PC-9 (cell line): ENCODE results near the gene ZDHHC5. TPM values are rescaled to one million over a fixed set of nuclear protein-coding genes. Genes with fewer than 3 reads are reported as not detected.
"Not testable (repeated sequence)": the region's sequence is repeated elsewhere in the genome, so short reads cannot be mapped to it uniquely, and the experiment has no call there.

ENCODE experiments used
- BruUV-seq: library from RNA; stranded (reverse); fragments of 400-500 nt; replicated peaks from 2 replicates; lab custom pipeline; 2021; lab: Mats Ljungman, UMichigan
- CTCF ChIA-PET: fragments of 300-600 bp; sonication (Branson Sonifier 250); formaldehyde crosslinking; loops from one replicate; lab custom pipeline; 2022; ENCODE audit warnings: antibody characterized with exemption; lab: Charles Lee
- POLR2A ChIA-PET: fragments of 300-600 bp; sonication (Branson Sonifier 250); formaldehyde crosslinking; loops from one replicate; lab custom pipeline; 2022; ENCODE audit warnings: antibody characterized with exemption; ENCODE audit not compliant: unreplicated experiment; lab: Charles Lee
- DNase-seq, 2 experiments: peaks; one replicate each; pipeline versions ENCODE4 v3.0.0 to v3.0.0-alpha.2; 2015 to 2022; ENCODE audit warnings: mixed read lengths in 1 of 2
- H2AFZ ChIP-seq: fragments of 200-600 bp; sonication (generic); 2 replicates; pipeline ENCODE4 v1.8.1; 2017; ENCODE audit warnings: antibody characterized with exemption
- H3F3A ChIP-seq: fragments of 200-600 bp; sonication (generic); 2 replicates; pipeline ENCODE4 v1.8.1; 2017; ENCODE audit warnings: antibody characterized with exemption, mild to moderate bottlenecking, low read depth; ENCODE audit not compliant: insufficient read depth
- H3K27ac ChIP-seq: fragments of 200-600 bp; sonication (generic); 2 replicates; pipeline ENCODE4 v1.6.1; 2016; ENCODE audit warnings: mixed run types
- H3K27me3 ChIP-seq: fragments of 200-600 bp; sonication (generic); 2 replicates; pipeline ENCODE4 v1.6.1; 2016; ENCODE audit warnings: low read depth, mixed run types; ENCODE audit not compliant: insufficient read depth
- H3K36me3 ChIP-seq: fragments of 200-600 bp; sonication (generic); 2 replicates; pipeline ENCODE4 v1.6.1; 2016; ENCODE audit warnings: low read depth, mixed run types
- H3K4me1 ChIP-seq: fragments of 200-600 bp; sonication (generic); replicated peaks from 2 replicates; pipeline ENCODE4 v1.6.1; 2016; ENCODE audit warnings: mixed run types; ENCODE audit not compliant: insufficient read depth
- H3K4me2 ChIP-seq: fragments of 200-600 bp; sonication (generic); 2 replicates; pipeline ENCODE4 v1.6.1; 2017; ENCODE audit warnings: mixed run types
- H3K4me3 ChIP-seq: fragments of 200-600 bp; sonication (generic); 2 replicates; pipeline ENCODE4 v1.6.1; 2016; ENCODE audit warnings: mixed run types
- H3K79me2 ChIP-seq: fragments of 200-600 bp; sonication (generic); 2 replicates; pipeline ENCODE4 v1.6.1; 2017; ENCODE audit warnings: low read depth, mixed run types
- H3K9me2 ChIP-seq: fragments of 200-600 bp; sonication (generic); 2 replicates; pipeline ENCODE4 v1.8.1; 2017; ENCODE audit warnings: mild to moderate bottlenecking; ENCODE audit not compliant: insufficient read depth
- H3K9me3 ChIP-seq: fragments of 200-600 bp; sonication (generic); 2 replicates; pipeline ENCODE4 v1.8.1; 2016; ENCODE audit warnings: low read depth; ENCODE audit not compliant: insufficient read depth
- H4K20me1 ChIP-seq: fragments of 200-600 bp; sonication (generic); 2 replicates; pipeline ENCODE4 v1.8.1; 2017; ENCODE audit not compliant: insufficient read depth
- CTCF ChIP-seq: fragments of 200-600 bp; sonication (generic); conservative IDR thresholded peaks from 2 replicates; pipeline ENCODE4 v1.6.1; 2017; ENCODE audit warnings: mixed run types, antibody characterized with exemption, mild to moderate bottlenecking, moderate library complexity
- EZH2 ChIP-seq: fragments of 200-600 bp; sonication (generic); IDR thresholded peaks from 2 replicates; pipeline ENCODE4 v1.8.0; 2017; ENCODE audit warnings: antibody characterized with exemption, low read depth
- intact Hi-C: fragments of 100-400 bp; cut with micrococcal nuclease; formaldehyde crosslinking; loops from one replicate; pipeline ENCODE4 v1.10.0; 2022; ENCODE audit not compliant: unreplicated experiment
- total RNA-seq: library from RNA; stranded (reverse); gene quantifications from 2 replicates; pipeline ENCODE4 v1.2.3, GENCODE V29; 2021

The ZDHHC5 gene
- total RNA-seq, 1 experiment from 2014 or later = 94.2 TPM

GRCh38 chr11:57649826-57650738 is 17.8 kb upstream of the ZDHHC5 start, which contains the start of gene YPEL4:
YPEL4 (minus strand) TSS chr11:57649912; CDS start chr11:57647107, 2,805 bp downstream.
- no TSS peak for BruUV-seq
- Histone ChIP-seq H3F3A (no peaks in the 10 kb centered on the region; the same call in 1 of the 2 replicates), H2AFZ (no peak within 1 kb of the TSS), H3K27ac (no peak within 1 kb of the TSS), H3K9me2 (no peaks in the 10 kb centered on the region), H3K27me3 (peaks cover 51% of the 10 kb centered on the region), H3K79me2 (no peaks in the 10 kb centered on the region), H3K4me1 (0 out of 2 replicates have a peak, but pooled peaks cover under 1% of the 10 kb centered on the region), H3K4me2 (peak within 1 kb of the TSS; percentile 45), H3K36me3 (no peaks in the 10 kb centered on the region), H4K20me1 (no peaks in the 10 kb centered on the region), H3K4me3 (no peak within 1 kb of the TSS), H3K9me3 (no peaks in the 10 kb centered on the region)
- TF ChIP-seq EZH2 (no peak), CTCF (no peak)
- intact Hi-C loops = no loop called here
- ChIA-PET POLR2A (interaction anchor here (0.6 to 0.9 kb wide), 2 partner anchors 42 to 259 kb away, joined by 3 read pairs; no protein-coding TSS in a partner anchor), CTCF (interaction anchor here (0.7 kb wide), 2 partner anchors 18 to 218 kb away, joined by 4 read pairs; no protein-coding TSS in a partner anchor)
- no peak for DNase-seq

- Histone ChIP-seq H3K4me1 (no peaks in the 10 kb centered on the region), H3K9me3 (no peaks in the 10 kb centered on the region), H2AFZ (no peak overlapping the region), H3K79me2 (no peaks in the 10 kb centered on the region), H3K4me2 (no peak overlapping the region), H4K20me1 (no peaks in the 10 kb centered on the region), H3K4me3 (no peak overlapping the region), H3K27me3 (peaks cover 45% of the 10 kb centered on the region), H3F3A (no peaks in the 10 kb centered on the region; the same call in 1 of the 2 replicates), H3K9me2 (no peaks in the 10 kb centered on the region), H3K27ac (no peak overlapping the region), H3K36me3 (no peaks in the 10 kb centered on the region)
- intact Hi-C loops = no loop called here
- TF ChIP-seq EZH2 (no peak), CTCF (no peak)
- ChIA-PET CTCF (no interaction called here), POLR2A (no interaction called here)
- no peak for DNase-seq
- BruUV-seq = no TSS peak
Measured at GRCh38 chr11:57650739-57651090, 17.2 kb upstream of the ZDHHC5 start.

GRCh38 chr11:57651408-57651807 is 16.5 kb upstream of the ZDHHC5 start:
- ChIA-PET POLR2A (no interaction called here), CTCF (interaction anchor here (1.0 kb wide), 1 partner anchor 9 kb away, joined by 3 read pairs; no protein-coding TSS in a partner anchor)
- no peak overlapping the region for H3K4me3 ChIP-seq
- 0 out of 2 replicates have a peak, but pooled peaks cover under 1% of the 10 kb centered on the region for H3K4me1 ChIP-seq
- no peaks in the 10 kb centered on the region; the same call in 1 of the 2 replicates for H3F3A ChIP-seq
- no peaks in the 10 kb centered on the region for H3K9me2 ChIP-seq
- H2AFZ ChIP-seq = no peak overlapping the region
- intact Hi-C loops = no loop called here
- no peak overlapping the region for H3K27ac ChIP-seq
- no peaks in the 10 kb centered on the region for H3K36me3 ChIP-seq
- H3K9me3 ChIP-seq = no peaks in the 10 kb centered on the region
- H4K20me1 ChIP-seq = no peaks in the 10 kb centered on the region
- H3K27me3 ChIP-seq = peaks cover 39% of the 10 kb centered on the region
- DNase-seq = no peak
- no peak overlapping the region for H3K4me2 ChIP-seq
- no TSS peak for BruUV-seq
- TF ChIP-seq CTCF = no peak
- no peak for TF ChIP-seq EZH2
- no peaks in the 10 kb centered on the region for H3K79me2 ChIP-seq

GRCh38 chr11:57652230-57652629 is 15.7 kb upstream of the ZDHHC5 start:
- H3K27ac ChIP-seq, H3K9me2 ChIP-seq, DNase-seq, H3K79me2 ChIP-seq, H3K4me3 ChIP-seq, H3K36me3 ChIP-seq, H3K4me2 ChIP-seq, H3K4me1 ChIP-seq, H4K20me1 ChIP-seq, intact Hi-C loops, H2AFZ ChIP-seq, BruUV-seq, H3K9me3 ChIP-seq, H3F3A ChIP-seq: not testable (repeated sequence)
- peaks cover 30% of the 10 kb centered on the region for H3K27me3 ChIP-seq
- POLR2A ChIA-PET = interaction anchor here (0.5 to 0.6 kb wide), 2 partner anchors 22 to 192 kb away, joined by 3 read pairs; partner anchors contain the start of gene RTN4RL2
- CTCF ChIA-PET = interaction anchor here (1.0 kb wide), 1 partner anchor 10 kb away, joined by 3 read pairs; no protein-coding TSS in a partner anchor
